Stimulated activated CD4-positive, alpha-beta T cell treated with anti-CD3 and anti-CD28 coated beads, TNF-alpha, amount 100 ng/mL, for 48 hours (primary cell): ENCODE measurements around the gene PEAK1.
"Not testable (repeated sequence)": the region's sequence is repeated elsewhere in the genome, so short reads cannot be mapped to it uniquely, and the experiment has no call there.

Source experiments
- DNase-seq, 3 donors: peaks; one replicate each; pipeline ENCODE4 v3.0.0-alpha.2; 2020; ENCODE audit warnings: low read depth in 3 of 3

The PEAK1 gene

GRCh38 chr15:77406173-77406759, 13.6 kb downstream of the PEAK1 start:
- not testable (repeated sequence) for DNase-seq

GRCh38 chr15:77402740-77403379, 17.0 kb downstream of the PEAK1 start:
- DNase-seq: no peak

- DNase-seq: no peak
Observed at GRCh38 chr15:77400258-77400657, 19.6 kb downstream of the PEAK1 start.

GRCh38 chr15:77398927-77399326, 21.0 kb downstream of the PEAK1 start:
- no peak for DNase-seq

GRCh38 chr15:77396692-77397091, 23.2 kb downstream of the PEAK1 start:
- no peak for DNase-seq

- DNase-seq: no peak
Observed at GRCh38 chr15:77395013-77395774, 24.7 kb downstream of the PEAK1 start.

- DNase-seq: no peak
Observed at GRCh38 chr15:77393471-77393840, 26.4 kb downstream of the PEAK1 start.

- DNase-seq: no peak
Observed at GRCh38 chr15:77392762-77393470, 27.0 kb downstream of the PEAK1 start.

- no peak for DNase-seq
Observed at GRCh38 chr15:77391372-77391951, 28.4 kb downstream of the PEAK1 start.

- no peak for DNase-seq
Observed at GRCh38 chr15:77387365-77388105, 32.4 kb downstream of the PEAK1 start.

GRCh38 chr15:77386626-77387025, 33.3 kb downstream of the PEAK1 start:
- DNase-seq: no peak

GRCh38 chr15:77384589-77385359, 35.1 kb downstream of the PEAK1 start:
- no peak for DNase-seq

GRCh38 chr15:77384086-77384485, 35.8 kb downstream of the PEAK1 start:
- DNase-seq: no peak

GRCh38 chr15:77380033-77380432, 39.9 kb downstream of the PEAK1 start:
- no peak for DNase-seq

- no peak for DNase-seq
Observed at GRCh38 chr15:77376770-77377169, 43.1 kb downstream of the PEAK1 start.

GRCh38 chr15:77375133-77375532, 44.8 kb downstream of the PEAK1 start:
- DNase-seq: no peak

- DNase-seq: no peak
Observed at GRCh38 chr15:77373441-77373840, 46.5 kb downstream of the PEAK1 start.

- no peak for DNase-seq
Observed at GRCh38 chr15:77371850-77372563, 47.9 kb downstream of the PEAK1 start.

- DNase-seq: no peak
Observed at GRCh38 chr15:77370580-77370979, 49.3 kb downstream of the PEAK1 start.

GRCh38 chr15:77369168-77369567, 50.7 kb downstream of the PEAK1 start:
- DNase-seq: no peak
